Smooth muscle cell (in vitro differentiated cells): ENCODE results near the gene GRIPAP1. TPM values are rescaled to one million over a fixed set of nuclear protein-coding genes. Genes with fewer than 3 reads are reported as not detected.

ENCODE experiments used
- DNase-seq: peaks from one replicate; lab custom pipeline; 2025; ENCODE audit not compliant: unreplicated experiment; lab: John Stamatoyannopoulos, UW
- H2AFZ ChIP-seq: fragments of 200-600 bp; sonication (generic); 2 replicates; pipeline ENCODE4 v1.6.0; 2016; ENCODE audit warnings: antibody characterized with exemption, low read depth, mild to moderate bottlenecking
- H3F3A ChIP-seq: fragments of 200-600 bp; sonication (generic); 2 replicates; pipeline ENCODE4 v1.6.0; 2017; ENCODE audit warnings: antibody characterized with exemption, low read depth
- H3K27ac ChIP-seq: fragments of 200-600 bp; sonication (generic); 2 replicates; pipeline ENCODE4 v1.5.1; 2016; ENCODE audit warnings: low read depth, mild to moderate bottlenecking
- H3K27me3 ChIP-seq: fragments of 200-600 bp; sonication (generic); 2 replicates; pipeline ENCODE4 v1.6.1; 2016; ENCODE audit warnings: low read depth, mild to moderate bottlenecking
- H3K36me3 ChIP-seq: fragments of 200-600 bp; sonication (generic); 2 replicates; pipeline ENCODE4 v1.5.1; 2016; ENCODE audit warnings: low read depth
- H3K4me1 ChIP-seq: fragments of 200-600 bp; sonication (generic); 2 replicates; pipeline ENCODE4 v1.5.1; 2016; ENCODE audit warnings: low read depth
- H3K4me2 ChIP-seq: fragments of 200-600 bp; sonication (generic); 2 replicates; pipeline ENCODE4 v1.6.0; 2016; ENCODE audit warnings: mild to moderate bottlenecking
- H3K4me3 ChIP-seq: fragments of 200-600 bp; sonication (generic); 2 replicates; pipeline ENCODE4 v1.5.1; 2016; ENCODE audit warnings: mild to moderate bottlenecking
- H3K79me2 ChIP-seq: fragments of 200-600 bp; sonication (generic); 2 replicates; pipeline ENCODE4 v1.6.0; 2016; ENCODE audit warnings: low read depth, mild to moderate bottlenecking
- H3K9ac ChIP-seq: fragments of 200-600 bp; sonication (generic); 2 replicates; pipeline ENCODE4 v1.6.0; 2016; ENCODE audit warnings: low read depth
- H3K9me3 ChIP-seq: fragments of 200-600 bp; sonication (generic); replicated peaks from 2 replicates; pipeline ENCODE4 v1.5.1; 2016; ENCODE audit warnings: low read depth
- H4K20me1 ChIP-seq: fragments of 200-600 bp; sonication (generic); 2 replicates; pipeline ENCODE4 v1.6.0; 2016; ENCODE audit warnings: low read depth
- CTCF ChIP-seq: fragments of 200-600 bp; sonication (generic); IDR thresholded peaks from 2 replicates; pipeline ENCODE4 v1.5.1; 2017; ENCODE audit warnings: borderline replicate concordance, mild to moderate bottlenecking, antibody characterized with exemption; ENCODE audit not compliant: insufficient read depth, poor library complexity, severe bottlenecking
- WGBS: methylation state at CpG from one replicate; pipeline ENCODE4 v1.1.7; 2016; ENCODE audit warnings: low lambda C conversion rate; 5-methylcytosine and 5-hydroxymethylcytosine counted together
- polyA plus RNA-seq: library from polyadenylated mRNA; unstranded; fragments of >200 nt; fragmentation: Nextera tagmentation; extraction: Ambion mirVana; gene quantifications from 2 replicates; pipeline ENCODE4 v1.2.1, GENCODE V29; 2016
- total RNA-seq: library from RNA; depleted of rRNA; stranded (reverse); fragments of >200 nt; gene quantifications from 2 replicates; pipeline ENCODE4 v1.2.3, GENCODE V29; 2014

GRIPAP1 gene
- total and polyA plus RNA-seq, 2 experiments from 2014 or later, result 10.0 to 14.9 TPM

- no peaks in the 10 kb centered on the region for H3F3A ChIP-seq
- H3K9me3 ChIP-seq, result no peaks in the 10 kb centered on the region
- WGBS, result 55% methylated on average over 8 of the region's 8 CpGs
- no peak for DNase-seq
- peak; percentile 65 for TF ChIP-seq CTCF
- no peaks in the 10 kb centered on the region for H3K27me3 ChIP-seq
- no peak overlapping the region for H3K4me3 ChIP-seq
- no peak overlapping the region for H3K9ac ChIP-seq
- H3K4me2 ChIP-seq, result no peak overlapping the region
- no peak overlapping the region for H3K27ac ChIP-seq
- H3K79me2 ChIP-seq, result peaks cover 25% of the 10 kb centered on the region
- no peak overlapping the region for H2AFZ ChIP-seq
- H3K36me3 ChIP-seq, result no peaks in the 10 kb centered on the region
- peaks cover 84% of the 10 kb centered on the region for H4K20me1 ChIP-seq
- H3K4me1 ChIP-seq, result no peaks in the 10 kb centered on the region
Measured at GRCh38 chrX:48945517-48946348, 56.3 kb downstream of the GRIPAP1 start.

DNA sequence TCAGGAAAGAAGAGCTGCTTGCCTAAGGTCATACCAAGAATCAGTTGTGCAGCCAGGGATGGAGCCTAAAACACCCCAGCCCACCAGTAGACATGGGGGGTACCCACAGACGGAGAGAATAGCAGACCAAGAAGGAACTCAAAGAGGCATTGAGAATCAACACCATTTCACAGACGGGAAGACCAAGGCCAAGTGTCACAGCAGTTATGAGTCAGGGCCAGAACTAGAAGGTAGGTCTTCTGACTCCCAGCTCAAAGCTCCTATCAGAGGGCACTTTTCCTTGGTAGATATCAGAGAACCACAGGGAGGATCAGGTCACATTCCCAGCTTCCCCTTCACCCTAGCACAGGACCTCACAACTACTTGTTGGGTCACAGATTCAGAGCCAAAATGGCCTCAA, 59.2 kb downstream of the GRIPAP1 start:
- Histone ChIP-seq H3F3A (no peaks in the 10 kb centered on the region), H3K27me3 (no peaks in the 10 kb centered on the region), H3K4me3 (no peak overlapping the region), H3K4me1 (no peaks in the 10 kb centered on the region), H3K9me3 (no peaks in the 10 kb centered on the region), H3K9ac (no peak overlapping the region), H2AFZ (no peak overlapping the region), H4K20me1 (peaks cover 94% of the 10 kb centered on the region), H3K79me2 (peaks cover 30% of the 10 kb centered on the region), H3K36me3 (no peaks in the 10 kb centered on the region), H3K4me2 (no peak overlapping the region), H3K27ac (no peak overlapping the region)
- no peak for TF ChIP-seq CTCF
- no peak for DNase-seq
- 82% methylated on average over 2 of the region's 2 CpGs for WGBS

GRCh38 chrX:48940404-48940955, 61.6 kb downstream of the GRIPAP1 start:
- no peaks in the 10 kb centered on the region for H3K36me3 ChIP-seq
- no peak for DNase-seq
- H3K27me3 ChIP-seq, result no peaks in the 10 kb centered on the region
- no peaks in the 10 kb centered on the region for H3F3A ChIP-seq
- TF ChIP-seq CTCF, result no peak
- H2AFZ ChIP-seq, result no peak overlapping the region
- peaks cover 86% of the 10 kb centered on the region for H4K20me1 ChIP-seq
- peaks cover 30% of the 10 kb centered on the region for H3K79me2 ChIP-seq
- H3K9me3 ChIP-seq, result no peaks in the 10 kb centered on the region
- no peak overlapping the region for H3K27ac ChIP-seq
- no peak overlapping the region for H3K4me2 ChIP-seq
- no peaks in the 10 kb centered on the region for H3K4me1 ChIP-seq
- H3K4me3 ChIP-seq, result no peak overlapping the region
- 78% methylated on average over 2 of the region's 2 CpGs for WGBS
- H3K9ac ChIP-seq, result no peak overlapping the region
